Muscle of arm (tissue), 12 donors: ENCODE data around the gene TBX15. TPM values are rescaled to one million over a fixed set of nuclear protein-coding genes. Genes with fewer than 3 reads are reported as not detected.

ENCODE experiments used
- polyA plus RNA-seq, 12 donors: library from polyadenylated mRNA; unstranded; fragments of 120-200 nt; gene quantifications; one replicate each; pipeline ENCODE4 v1.2.1, GENCODE V29; 2013; ENCODE audit not compliant: insufficient read length in 12 of 12

TBX15 gene
- polyA plus RNA-seq, 12 donors: 47.2 to 162 (median 65.0) TPM

Other genes with a start within 250 kb of the TBX15 start
- 10 to 100 TPM in 11 of 12 donors, not detected in 1; 19.0 to 30.7 (median 21.7) TPM for gene WARS2, start 152.3 kb upstream of the TBX15 start, polyA plus RNA-seq